H9 (cell line): Measurements from ENCODE around the gene FNDC3A. TPM values are rescaled to one million over a fixed set of nuclear protein-coding genes. Genes with fewer than 3 reads are reported as not detected.
"Not testable (repeated sequence)": the region's sequence is repeated elsewhere in the genome, so short reads cannot be mapped to it uniquely, and the experiment has no call there.

Experiments
- DNase-seq: peaks from one replicate; pipeline ENCODE4 v3.0.0-alpha.2; 2017
- H2AFZ ChIP-seq: one replicate; pipeline ENCODE4 v1.6.1; 2013; ENCODE audit warnings: mild to moderate bottlenecking, low read length, control low read depth, moderate library complexity
- H2AK5ac ChIP-seq: 2 replicates; pipeline ENCODE4 v1.6.1; 2013; ENCODE audit warnings: low read length, control low read depth, mixed read lengths; ENCODE audit not compliant: insufficient read length
- H2BK120ac ChIP-seq: one replicate; pipeline ENCODE4 v1.6.1; 2013; ENCODE audit warnings: low read depth, mild to moderate bottlenecking, low read length, control low read depth, inconsistent platforms; ENCODE audit not compliant: poor library complexity, severe bottlenecking
- H2BK12ac ChIP-seq: 2 replicates; pipeline ENCODE4 v1.6.1; 2013; ENCODE audit warnings: low read length, control low read depth, mixed read lengths, low read depth; ENCODE audit not compliant: insufficient read length
- H2BK15ac ChIP-seq: 2 replicates; pipeline ENCODE4 v1.6.1; 2013; ENCODE audit warnings: low read depth, low read length, control low read depth
- H2BK20ac ChIP-seq: one replicate; pipeline ENCODE4 v1.6.1; 2013; ENCODE audit warnings: low read depth, mild to moderate bottlenecking, low read length, control low read depth, inconsistent platforms; ENCODE audit not compliant: poor library complexity, severe bottlenecking
- H2BK5ac ChIP-seq: 2 replicates; pipeline ENCODE4 v1.6.1; 2013; ENCODE audit warnings: low read length, control low read depth, mixed read lengths; ENCODE audit not compliant: insufficient read length
- H3K14ac ChIP-seq: 2 replicates; pipeline ENCODE4 v1.6.1; 2013; ENCODE audit warnings: low read length, control low read depth; ENCODE audit not compliant: insufficient read depth
- H3K18ac ChIP-seq: 2 replicates; pipeline ENCODE4 v1.6.1; 2013; ENCODE audit warnings: low read depth, mild to moderate bottlenecking, mixed read lengths, low read length, control low read depth; ENCODE audit not compliant: insufficient read length
- H3K23ac ChIP-seq: 2 replicates; pipeline ENCODE4 v1.6.1; 2013; ENCODE audit warnings: low read length, control low read depth, mixed read lengths, low read depth; ENCODE audit not compliant: insufficient read length
- H3K23me2 ChIP-seq: 2 replicates; pipeline ENCODE4 v1.6.1; 2013; ENCODE audit warnings: low read depth, mild to moderate bottlenecking, mixed read lengths, low read length, control low read depth; ENCODE audit not compliant: insufficient read length, poor library complexity, severe bottlenecking
- H3K27ac ChIP-seq: 2 replicates; pipeline ENCODE4 v1.5.1; 2013; ENCODE audit warnings: low read length, control low read depth, mixed read lengths, low read depth; ENCODE audit not compliant: insufficient read length
- H3K27me3 ChIP-seq: 2 replicates; pipeline ENCODE4 v1.6.1; 2013; ENCODE audit warnings: low read length, control low read depth, inconsistent platforms; ENCODE audit not compliant: insufficient read depth
- H3K4ac ChIP-seq: 2 replicates; pipeline ENCODE4 v1.6.1; 2013; ENCODE audit warnings: low read depth, mild to moderate bottlenecking, control low read depth, inconsistent platforms, low read length, moderate library complexity
- H3K4me1 ChIP-seq: 2 replicates; pipeline ENCODE4 v1.6.1; 2013; ENCODE audit warnings: low read length, control low read depth, inconsistent platforms; ENCODE audit not compliant: insufficient read depth
- H3K4me2 ChIP-seq: 2 replicates; pipeline ENCODE4 v1.6.1; 2013; ENCODE audit warnings: low read length, control low read depth, mixed read lengths; ENCODE audit not compliant: insufficient read length, insufficient read depth
- H3K56ac ChIP-seq: 2 replicates; pipeline ENCODE4 v1.6.1; 2013; ENCODE audit warnings: low read depth, mild to moderate bottlenecking, mixed read lengths, low read length, control low read depth; ENCODE audit not compliant: insufficient read length
- H3K79me1 ChIP-seq: 2 replicates; pipeline ENCODE4 v1.6.1; 2013; ENCODE audit warnings: low read depth, mild to moderate bottlenecking, moderate library complexity, low read length, control low read depth, inconsistent platforms; ENCODE audit not compliant: insufficient read depth, poor library complexity, severe bottlenecking
- H3K79me2 ChIP-seq: 2 replicates; pipeline ENCODE4 v1.6.1; 2013; ENCODE audit warnings: low read length, control low read depth, inconsistent platforms; ENCODE audit not compliant: insufficient read depth
- H3K9ac ChIP-seq: 2 replicates; pipeline ENCODE4 v1.6.1; 2013; ENCODE audit warnings: low read length, control low read depth, mixed read lengths; ENCODE audit not compliant: insufficient read length; ENCODE audit errors: extremely low read depth
- H3K9me3 ChIP-seq: one replicate; pipeline ENCODE4 v1.6.1; 2013; ENCODE audit warnings: low read depth, low read length, inconsistent platforms; ENCODE audit not compliant: control insufficient read depth
- H3T11ph ChIP-seq: one replicate; pipeline ENCODE4 v1.6.1; 2013; ENCODE audit warnings: mild to moderate bottlenecking, low read length, control low read depth, inconsistent platforms
- H4K20me1 ChIP-seq: one replicate; pipeline ENCODE4 v1.6.1; 2013; ENCODE audit not compliant: control insufficient read depth, insufficient read length, insufficient read depth
- H4K5ac ChIP-seq: 2 replicates; pipeline ENCODE4 v1.6.1; 2013; ENCODE audit warnings: low read depth, mild to moderate bottlenecking, mixed read lengths, low read length, control low read depth; ENCODE audit not compliant: insufficient read length
- H4K8ac ChIP-seq: replicated peaks from 2 replicates; pipeline ENCODE4 v1.6.1; 2013; ENCODE audit warnings: low read length, control low read depth, mixed read lengths, low read depth; ENCODE audit not compliant: insufficient read length
- H4K91ac ChIP-seq: 2 replicates; pipeline ENCODE4 v1.6.1; 2013; ENCODE audit warnings: low read depth, mild to moderate bottlenecking, moderate library complexity, mixed read lengths, low read length, control low read depth; ENCODE audit not compliant: insufficient read length
- H3K27ac Mint-ChIP-seq, 3 experiments: 2 replicates in 2 of 3; 3 replicates in 1 of 3; pipeline ENCODE4 v1.8.0; 2020 to 2021; ENCODE audit warnings: mixed read lengths in 3 of 3, mild to moderate bottlenecking in 1 of 3, moderate library complexity in 1 of 3
- H3K27me3 Mint-ChIP-seq: 2 replicates; pipeline ENCODE4 v1.8.0; 2021; ENCODE audit warnings: low read depth, mild to moderate bottlenecking, moderate library complexity, mixed read lengths
- H3K36me3 Mint-ChIP-seq, 3 experiments: 2 replicates in 2 of 3; 3 replicates in 1 of 3; pipeline ENCODE4 v1.8.0; 2020 to 2021; ENCODE audit warnings: low read depth in 3 of 3, mixed read lengths in 3 of 3; ENCODE audit not compliant: insufficient read depth in 1 of 3
- H3K4me1 Mint-ChIP-seq, 2 experiments: 2 replicates each; pipeline ENCODE4 v1.8.0; 2020; ENCODE audit warnings: mixed read lengths in 2 of 2
- H3K4me3 Mint-ChIP-seq, 2 experiments: 2 replicates in 1 of 2; 3 replicates in 1 of 2; pipeline ENCODE4 v1.8.0; 2020 to 2021; ENCODE audit warnings: mild to moderate bottlenecking in 2 of 2, mixed read lengths in 2 of 2, moderate library complexity in 1 of 2
- H3K9me3 Mint-ChIP-seq, 2 experiments: 2 replicates in 1 of 2; 3 replicates in 1 of 2; pipeline ENCODE4 v1.8.0; 2020; ENCODE audit warnings: mild to moderate bottlenecking in 2 of 2, mixed read lengths in 2 of 2, moderate library complexity in 1 of 2
- CTCF ChIP-seq: fragments of 200-600 bp; sonication (generic); conservative IDR thresholded peaks from 3 replicates; pipeline ENCODE4 v1.8.0; 2021; ENCODE audit warnings: antibody characterized with exemption, mild to moderate bottlenecking
- WGBS: extraction: QIAGEN DNeasy Blood & Tissue Kit; methylation state at CpG from one replicate; pipeline ENCODE4 v1.1.7; 2013; ENCODE audit warnings: missing lambda C conversion rate, low lambda C conversion rate, mixed read lengths; ENCODE audit not compliant: insufficient read length; ENCODE audit errors: extremely low coverage; 5-methylcytosine and 5-hydroxymethylcytosine counted together
- total RNA-seq: library from RNA; stranded (reverse); gene quantifications from 2 replicates; pipeline ENCODE4 v1.2.1, GENCODE V29; 2021

Gene FNDC3A
- total RNA-seq, 1 experiment from 2014 or later = 27.4 TPM

- Mint-ChIP-seq H3K4me1 (peaks cover 0 to 3% of the 10 kb centered on the region in 2 experiments; a peak in 2 of 4 replicates), H3K9me3 (no peaks in the 10 kb centered on the region), H3K36me3 (peaks cover 2 to 9% (median 7%) of the 10 kb centered on the region in 3 experiments; a peak in 4 of 7 replicates), H3K27ac (no peak overlapping the region), H3K27me3 (no peaks in the 10 kb centered on the region), H3K4me3 (no peak overlapping the region)
- no peak overlapping the region for H3K23ac ChIP-seq
- H3K4me1 ChIP-seq = no peaks in the 10 kb centered on the region
- no peak overlapping the region for H3K4me2 ChIP-seq
- no peaks in the 10 kb centered on the region for H3K79me1 ChIP-seq
- H4K8ac ChIP-seq = no peak overlapping the region
- no peak overlapping the region for H4K91ac ChIP-seq
- no peak overlapping the region for H2BK15ac ChIP-seq
- no peak overlapping the region for H4K5ac ChIP-seq
- H2BK12ac ChIP-seq = no peak overlapping the region
- no peak overlapping the region for H3T11ph ChIP-seq
- H3K56ac ChIP-seq = no peak overlapping the region
- no peak overlapping the region for H3K27ac ChIP-seq
- no peaks in the 10 kb centered on the region for H4K20me1 ChIP-seq
- H2BK5ac ChIP-seq = no peak overlapping the region
- H2BK20ac ChIP-seq = no peak overlapping the region
- no peak overlapping the region for H3K9ac ChIP-seq
- no peak for TF ChIP-seq CTCF
- H2AFZ ChIP-seq = no peak overlapping the region
- H3K79me2 ChIP-seq = no peaks in the 10 kb centered on the region
- H3K4ac ChIP-seq = no peak overlapping the region
- WGBS = no CpG with 5 or more reads among the region's 2 CpGs
- no peak overlapping the region for H3K14ac ChIP-seq
- no peak for DNase-seq
- H3K23me2 ChIP-seq = no peaks in the 10 kb centered on the region
- no peak overlapping the region for H3K18ac ChIP-seq
- no peak overlapping the region for H2AK5ac ChIP-seq
- no peak overlapping the region for H2BK120ac ChIP-seq
- no peaks in the 10 kb centered on the region for H3K27me3 ChIP-seq
- no peaks in the 10 kb centered on the region for H3K9me3 ChIP-seq
Observed at GRCh38 chr13:49066856-49067255, 91.1 kb downstream of the FNDC3A start.

GRCh38 chr13:49068498-49068897 lies 92.8 kb downstream of the FNDC3A start:
- H2BK120ac ChIP-seq, H4K5ac ChIP-seq, H2BK20ac ChIP-seq, H3K9ac ChIP-seq, H4K20me1 ChIP-seq, H2AK5ac ChIP-seq, H2BK5ac ChIP-seq, H3K9me3 ChIP-seq, H3K9me3 Mint-ChIP-seq, H3T11ph ChIP-seq, H3K36me3 Mint-ChIP-seq, H3K27me3 ChIP-seq, H3K23ac ChIP-seq, H2AFZ ChIP-seq, H4K91ac ChIP-seq, H3K4me2 ChIP-seq, H3K79me1 ChIP-seq, H3K27me3 Mint-ChIP-seq, H3K4me3 Mint-ChIP-seq, H3K4me1 ChIP-seq, H3K14ac ChIP-seq, DNase-seq, H4K8ac ChIP-seq, H2BK15ac ChIP-seq, H3K27ac Mint-ChIP-seq, H3K18ac ChIP-seq, H3K27ac ChIP-seq, H3K23me2 ChIP-seq, H3K56ac ChIP-seq, H3K4ac ChIP-seq, H2BK12ac ChIP-seq, H3K79me2 ChIP-seq, H3K4me1 Mint-ChIP-seq: not testable (repeated sequence)
- no CpG with 5 or more reads among the region's 1 CpG for WGBS
